B cell (primary cell): ENCODE measurements around the gene TMEM120A. TPM values are rescaled to one million over a fixed set of nuclear protein-coding genes. Genes with fewer than 3 reads are reported as not detected.

ENCODE experiments used
- ATAC-seq: fragments of 200-7000 bp; cut with Tn5 transposase; one replicate; pipeline ENCODE4 v1.10.0; 2021; ENCODE audit warnings: low read depth, mild to moderate bottlenecking, moderate number of reproducible peaks, moderate library complexity
- CTCF ChIA-PET: fragments of 350-600 bp; sonication (Branson Sonifier 250); formaldehyde crosslinking; loops from one replicate; lab custom pipeline; 2021; ENCODE audit warnings: antibody characterized with exemption, inconsistent platforms; lab: Charles Lee
- POLR2A ChIA-PET: fragments of 350-600 bp; sonication (Branson Sonifier 250); formaldehyde crosslinking; loops from one replicate; lab custom pipeline; 2021; ENCODE audit warnings: antibody characterized with exemption; lab: Charles Lee
- DNase-seq: peaks from one replicate; pipeline ENCODE4 v3.0.0; 2013
- H2AFZ ChIP-seq: 2 replicates; pipeline ENCODE4 v1.6.1; 2012; ENCODE audit warnings: mild to moderate bottlenecking, low read depth, low read length; ENCODE audit not compliant: insufficient read depth, poor library complexity, severe bottlenecking
- H3K27ac ChIP-seq, 2 donors: 1 replicate in 1 of 2; 2 replicates in 1 of 2; pipeline ENCODE4 v1.5.1; 2012 to 2013; ENCODE audit warnings: low read length in 2 of 2, mild to moderate bottlenecking in 2 of 2, moderate library complexity in 1 of 2
- H3K27me3 ChIP-seq, 4 experiments: fragments of 200-600 bp in 1 of 4; sonication (generic) in 1 of 4; replicated peaks in 1 of 4; 1 replicate in 2 of 4; 2 replicates in 2 of 4; pipeline versions ENCODE4 v1.6.1 to v1.7.0; 2013 to 2016; ENCODE audit warnings: low read length in 3 of 4, mild to moderate bottlenecking in 2 of 4, mixed read lengths in 1 of 4, moderate library complexity in 1 of 4; ENCODE audit not compliant: insufficient read depth in 4 of 4, control insufficient read depth in 3 of 4; ENCODE audit errors: control extremely low read depth in 1 of 4
- H3K36me3 ChIP-seq, 2 experiments: replicated peaks in 1 of 2; 1 replicate in 1 of 2; 2 replicates in 1 of 2; pipeline versions ENCODE4 v1.6.1 to v1.7.1; 2013; ENCODE audit warnings: low read length in 1 of 2; ENCODE audit not compliant: insufficient read depth in 2 of 2, control insufficient read depth in 1 of 2; ENCODE audit errors: control extremely low read depth in 1 of 2, extremely low read depth in 1 of 2
- H3K4me1 ChIP-seq, 2 donors: fragments of 200-600 bp in 1 of 2; sonication (generic) in 1 of 2; 1 replicate in 1 of 2; 2 replicates in 1 of 2; pipeline versions ENCODE4 v1.5.1 to v1.6.1; 2013 to 2017; ENCODE audit warnings: low read length in 2 of 2; ENCODE audit not compliant: control insufficient read depth in 2 of 2, insufficient read depth in 2 of 2
- H3K4me2 ChIP-seq: replicated peaks from 2 replicates; pipeline ENCODE3; 2012; ENCODE audit warnings: mild to moderate bottlenecking, low read depth, low read length; ENCODE audit not compliant: poor library complexity, severe bottlenecking
- H3K4me3 ChIP-seq, 5 experiments: fragments of 200-600 bp in 1 of 5; sonication (generic) in 1 of 5; 1 replicate in 3 of 5; 2 replicates in 2 of 5; pipeline versions ENCODE4 v1.5.1 to v1.7.0; 2011 to 2016; ENCODE audit warnings: low read length in 4 of 5, mild to moderate bottlenecking in 4 of 5, low read depth in 2 of 5, control low read depth in 1 of 5, moderate library complexity in 1 of 5; ENCODE audit not compliant: insufficient read depth in 1 of 5; ENCODE audit errors: control extremely low read depth in 1 of 5, extremely low read depth in 1 of 5
- H3K79me2 ChIP-seq: fragments of 200-600 bp; sonication (generic); one replicate; pipeline ENCODE4 v1.6.0; 2016; ENCODE audit warnings: low read length; ENCODE audit not compliant: control insufficient read depth, insufficient read depth
- H3K9ac ChIP-seq: fragments of 200-600 bp; sonication (generic); 2 replicates; pipeline ENCODE4 v1.6.1; 2017; ENCODE audit warnings: mild to moderate bottlenecking, low read length, moderate library complexity
- H3K9me3 ChIP-seq, 3 donors: one replicate each; pipeline versions ENCODE4 v1.6.1 to v1.7.1; 2013; ENCODE audit warnings: low read length in 2 of 3; ENCODE audit not compliant: control insufficient read depth in 2 of 3, insufficient read depth in 1 of 3; ENCODE audit errors: control extremely low read depth in 1 of 3
- H4K20me1 ChIP-seq: 2 replicates; pipeline ENCODE4 v1.6.0; 2012; ENCODE audit warnings: mild to moderate bottlenecking, low read length; ENCODE audit not compliant: insufficient read depth, control insufficient read depth, poor library complexity, severe bottlenecking
- H3K27ac Mint-ChIP-seq: one replicate; pipeline ENCODE4 v1.8.0; 2021; ENCODE audit warnings: mixed read lengths
- H3K27me3 Mint-ChIP-seq: one replicate; pipeline ENCODE4 v1.8.0; 2021; ENCODE audit warnings: mixed read lengths
- H3K4me1 Mint-ChIP-seq: one replicate; pipeline ENCODE4 v1.8.0; 2021; ENCODE audit warnings: mixed read lengths
- H3K4me3 Mint-ChIP-seq: one replicate; pipeline ENCODE4 v1.8.0; 2021; ENCODE audit warnings: mixed read lengths
- H3K9me3 Mint-ChIP-seq: one replicate; pipeline ENCODE4 v1.8.0; 2022; ENCODE audit warnings: mixed read lengths; ENCODE audit not compliant: insufficient read depth
- EZH2 ChIP-seq: IDR thresholded peaks from 2 replicates; pipeline ENCODE4 v1.6.1; 2012; ENCODE audit warnings: borderline replicate concordance, low read depth, mild to moderate bottlenecking, moderate library complexity, low read length; ENCODE audit not compliant: insufficient read depth, poor library complexity, severe bottlenecking
- WGBS: methylation state at CpG from one replicate; pipeline ENCODE4 v1.1.5; 2013; ENCODE audit warnings: missing lambda C conversion rate; ENCODE audit not compliant: insufficient coverage; 5-methylcytosine and 5-hydroxymethylcytosine counted together
- intact Hi-C: fragments of 100-400 bp; cut with micrococcal nuclease; formaldehyde crosslinking; loops from one replicate; pipeline ENCODE4 v1.10.0; 2022
- polyA plus RNA-seq: library from polyadenylated mRNA; depleted of rRNA; stranded (reverse); fragments of >200 nt; gene quantifications from 2 replicates; pipeline ENCODE4 v1.2.3, GENCODE V29; 2012
- total RNA-seq, 2 donors: library from RNA; stranded (reverse); fragments of 120-200 nt in 1 of 2; gene quantifications; 1 replicate in 1 of 2; 2 replicates in 1 of 2; pipeline versions ENCODE4 v1.2.3 to v1.2.4, GENCODE V29; 2013 to 2022
- TF ChIP-seq, protein P1 (sequence below): fragments of 200-600 bp; IDR thresholded peaks from one replicate; pipeline ENCODE4 v1.8.0; 2022; ENCODE audit warnings: antibody characterized with exemption, mild to moderate bottlenecking

Gene TMEM120A
- total and polyA plus RNA-seq, 2 donors (not counting 1 experiment from before 2014, with no cell fraction given) = 39.0 to 49.3 TPM

DNA sequence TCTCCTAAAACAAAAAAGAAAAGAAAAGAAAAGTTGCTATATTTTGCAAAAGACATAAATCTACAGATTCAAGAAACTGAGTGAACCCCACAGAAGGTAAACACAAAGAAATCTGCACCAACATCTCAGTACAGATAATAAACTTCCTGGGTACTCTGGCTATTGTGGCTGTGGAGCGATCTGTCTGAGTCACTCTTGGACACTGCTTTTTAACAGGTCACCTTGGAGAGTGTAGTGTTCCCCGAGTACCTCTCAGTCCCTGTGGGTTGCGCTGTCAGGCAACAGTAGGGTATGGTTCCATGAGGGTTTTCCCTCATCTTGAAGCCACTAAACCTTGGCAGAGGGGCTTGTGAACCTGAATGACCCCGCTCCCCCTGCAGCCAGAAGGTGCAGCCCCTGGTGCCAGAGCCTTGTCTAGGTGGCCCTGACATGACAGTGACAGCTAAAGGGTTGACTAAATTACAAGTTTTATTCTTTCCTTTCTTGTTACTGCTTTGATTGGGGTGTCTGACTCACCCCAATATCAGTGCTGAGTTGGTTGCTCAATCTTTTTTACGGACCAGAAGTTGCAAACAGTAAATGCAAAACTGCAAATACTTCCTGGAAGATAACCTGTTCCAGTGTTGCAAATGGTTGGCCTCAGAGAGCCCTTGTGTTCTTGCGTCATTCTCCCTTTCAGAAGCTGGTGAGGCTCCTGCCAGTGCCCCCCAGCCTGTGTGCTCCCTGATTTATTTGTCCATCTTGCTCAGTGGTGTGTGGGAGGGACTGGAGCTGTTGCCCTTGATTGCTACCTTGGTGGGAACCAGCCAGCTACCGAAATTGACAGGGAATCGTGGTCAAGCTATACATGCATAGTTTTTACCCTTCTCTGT is 48.9 kb downstream of the TMEM120A start:
- peaks cover 25% of the 10 kb centered on the region for H4K20me1 ChIP-seq

DNA sequence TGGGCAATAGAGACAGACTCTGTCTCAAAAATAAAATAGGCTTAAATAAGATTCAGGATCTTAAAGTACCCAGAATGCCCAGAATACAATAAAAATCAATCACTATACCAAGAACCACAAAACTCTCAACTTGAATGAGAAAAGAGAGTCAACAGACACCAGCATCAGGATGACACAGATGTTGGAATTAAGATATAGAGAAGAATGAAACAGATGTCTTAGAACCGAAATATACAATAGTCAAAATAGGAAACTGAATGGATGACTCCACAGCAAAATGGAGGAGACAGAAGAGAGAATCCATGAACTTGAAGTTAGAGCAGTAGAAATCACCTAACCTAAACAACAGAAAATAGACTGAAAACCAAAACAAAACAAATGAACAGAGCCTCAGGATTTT is 49.9 kb downstream of the TMEM120A start:
- H3K4me1 ChIP-seq = no peaks in the 10 kb centered on the region
- TF ChIP-seq, protein P1, sequence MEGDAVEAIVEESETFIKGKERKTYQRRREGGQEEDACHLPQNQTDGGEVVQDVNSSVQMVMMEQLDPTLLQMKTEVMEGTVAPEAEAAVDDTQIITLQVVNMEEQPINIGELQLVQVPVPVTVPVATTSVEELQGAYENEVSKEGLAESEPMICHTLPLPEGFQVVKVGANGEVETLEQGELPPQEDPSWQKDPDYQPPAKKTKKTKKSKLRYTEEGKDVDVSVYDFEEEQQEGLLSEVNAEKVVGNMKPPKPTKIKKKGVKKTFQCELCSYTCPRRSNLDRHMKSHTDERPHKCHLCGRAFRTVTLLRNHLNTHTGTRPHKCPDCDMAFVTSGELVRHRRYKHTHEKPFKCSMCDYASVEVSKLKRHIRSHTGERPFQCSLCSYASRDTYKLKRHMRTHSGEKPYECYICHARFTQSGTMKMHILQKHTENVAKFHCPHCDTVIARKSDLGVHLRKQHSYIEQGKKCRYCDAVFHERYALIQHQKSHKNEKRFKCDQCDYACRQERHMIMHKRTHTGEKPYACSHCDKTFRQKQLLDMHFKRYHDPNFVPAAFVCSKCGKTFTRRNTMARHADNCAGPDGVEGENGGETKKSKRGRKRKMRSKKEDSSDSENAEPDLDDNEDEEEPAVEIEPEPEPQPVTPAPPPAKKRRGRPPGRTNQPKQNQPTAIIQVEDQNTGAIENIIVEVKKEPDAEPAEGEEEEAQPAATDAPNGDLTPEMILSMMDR = no peak
- TF ChIP-seq EZH2 = no peak
- no peak overlapping the region for H3K9ac ChIP-seq
- H3K27me3 ChIP-seq = no peaks in the 10 kb centered on the region
- H3K4me3 ChIP-seq = no peak overlapping the region
- WGBS = no CpG with 5 or more reads among the region's 1 CpG
- Mint-ChIP-seq H3K4me3 (no peak overlapping the region), H3K27ac (no peak overlapping the region), H3K27me3 (no peaks in the 10 kb centered on the region), H3K9me3 (no peaks in the 10 kb centered on the region), H3K4me1 (no peaks in the 10 kb centered on the region)
- no peak overlapping the region for H2AFZ ChIP-seq
- no peaks in the 10 kb centered on the region for H3K36me3 ChIP-seq
- no peaks in the 10 kb centered on the region for H3K9me3 ChIP-seq
- H3K4me2 ChIP-seq = no peak overlapping the region
- ChIA-PET POLR2A (no interaction called here), CTCF (interaction anchor here (0.7 kb wide), 1 partner anchor 215 kb away, joined by 3 read pairs; no protein-coding TSS in a partner anchor)
- no peak for DNase-seq
- peaks cover 46% of the 10 kb centered on the region for H3K79me2 ChIP-seq
- no peak overlapping the region for H3K27ac ChIP-seq
- no peak for ATAC-seq
- H4K20me1 ChIP-seq = peaks cover 20% of the 10 kb centered on the region
- intact Hi-C loops = no loop called here

More for the DNA sequence above, 48.9 kb downstream of the TMEM120A start:
- Histone ChIP-seq H2AFZ (no peak overlapping the region), H3K27me3 (no peaks in the 10 kb centered on the region), H3K4me2 (no peak overlapping the region), H3K36me3 (no peaks in the 10 kb centered on the region), H3K27ac (no peak overlapping the region), H3K4me3 (no peak overlapping the region), H3K9ac (no peak overlapping the region), H3K9me3 (no peaks in the 10 kb centered on the region), H3K79me2 (peaks cover 52% of the 10 kb centered on the region), H3K4me1 (no peaks in the 10 kb centered on the region)
- 91% methylated on average over 4 of the region's 8 CpGs for WGBS
- Mint-ChIP-seq H3K4me1 (peaks cover 3% of the 10 kb centered on the region), H3K4me3 (no peak overlapping the region), H3K9me3 (no peaks in the 10 kb centered on the region), H3K27ac (peak overlapping the region; percentile 46), H3K27me3 (no peaks in the 10 kb centered on the region)
- ChIA-PET CTCF (no interaction called here), POLR2A (no interaction called here)
- intact Hi-C loops = no loop called here
- ATAC-seq (no peak), DNase-seq (no peak)
- no peak for TF ChIP-seq EZH2
- TF ChIP-seq, protein P1 = no peak
